GM19023 (cell line): ENCODE data around the gene HTR6.

Source experiments
- ATAC-seq: cut with Tn5 transposase; IDR thresholded peaks from one replicate; pipeline ENCODE4 v1.9.1; 2021; ENCODE audit warnings: mild to moderate bottlenecking, moderate library complexity; ENCODE audit not compliant: unreplicated experiment

Gene HTR6

DNA sequence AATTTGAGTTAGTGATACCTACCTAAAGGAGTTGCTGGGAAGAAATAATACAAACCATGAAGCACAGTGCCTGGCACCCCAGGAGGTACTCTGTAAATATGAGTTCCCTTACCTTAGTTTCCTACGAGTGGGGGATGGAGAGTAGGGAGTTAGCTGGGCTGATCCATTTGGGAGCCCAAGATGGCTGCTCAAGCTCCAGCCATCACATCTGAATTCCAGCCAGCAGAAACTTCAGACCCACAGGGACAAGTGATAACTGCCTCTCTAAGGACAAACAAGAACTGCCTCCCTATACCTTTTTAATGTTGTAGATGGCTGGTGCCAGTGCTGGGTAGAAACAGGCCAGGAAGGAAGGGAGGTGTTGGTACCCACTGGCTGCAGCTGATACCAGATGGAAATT, 22.7 kb downstream of the HTR6 start:
- no peak for ATAC-seq

DNA sequence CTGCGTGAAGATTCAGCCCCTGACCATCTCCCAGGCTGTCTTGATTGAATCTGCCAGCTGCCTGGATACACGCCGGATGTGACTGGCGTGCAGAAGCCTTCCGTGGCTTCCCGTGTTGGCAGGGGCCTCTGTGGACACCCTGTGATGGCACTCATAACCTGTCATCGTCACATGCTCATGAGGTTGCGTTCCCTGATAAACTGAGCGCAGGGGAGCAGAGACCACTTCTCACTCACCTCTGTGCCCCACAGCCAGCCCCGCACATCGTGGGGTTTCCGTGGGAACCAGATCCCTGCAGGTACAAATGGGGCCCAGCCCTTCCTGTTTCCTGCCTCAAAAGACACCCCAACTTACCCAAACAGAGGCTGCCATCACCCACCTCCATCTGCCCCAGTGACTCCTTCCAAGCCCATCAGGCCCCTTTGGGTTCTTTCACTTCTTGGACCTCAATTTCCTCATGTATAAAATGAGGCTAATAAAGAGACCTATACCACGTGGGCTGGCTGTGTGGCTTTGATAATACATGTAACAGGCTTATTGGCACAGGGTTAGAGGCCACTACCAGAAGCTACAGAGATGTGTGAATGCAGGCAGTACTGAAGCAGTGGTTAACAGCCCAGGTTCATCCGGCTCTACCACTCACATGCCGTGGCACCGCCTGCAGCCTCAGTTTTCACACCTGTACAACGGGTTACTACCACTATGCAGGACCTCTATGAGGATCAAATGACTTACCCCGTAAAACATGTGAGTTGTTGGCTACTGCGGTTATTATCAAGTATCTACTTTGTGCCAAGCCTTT, 23.6 kb downstream of the HTR6 start:
- ATAC-seq, result no peak

DNA sequence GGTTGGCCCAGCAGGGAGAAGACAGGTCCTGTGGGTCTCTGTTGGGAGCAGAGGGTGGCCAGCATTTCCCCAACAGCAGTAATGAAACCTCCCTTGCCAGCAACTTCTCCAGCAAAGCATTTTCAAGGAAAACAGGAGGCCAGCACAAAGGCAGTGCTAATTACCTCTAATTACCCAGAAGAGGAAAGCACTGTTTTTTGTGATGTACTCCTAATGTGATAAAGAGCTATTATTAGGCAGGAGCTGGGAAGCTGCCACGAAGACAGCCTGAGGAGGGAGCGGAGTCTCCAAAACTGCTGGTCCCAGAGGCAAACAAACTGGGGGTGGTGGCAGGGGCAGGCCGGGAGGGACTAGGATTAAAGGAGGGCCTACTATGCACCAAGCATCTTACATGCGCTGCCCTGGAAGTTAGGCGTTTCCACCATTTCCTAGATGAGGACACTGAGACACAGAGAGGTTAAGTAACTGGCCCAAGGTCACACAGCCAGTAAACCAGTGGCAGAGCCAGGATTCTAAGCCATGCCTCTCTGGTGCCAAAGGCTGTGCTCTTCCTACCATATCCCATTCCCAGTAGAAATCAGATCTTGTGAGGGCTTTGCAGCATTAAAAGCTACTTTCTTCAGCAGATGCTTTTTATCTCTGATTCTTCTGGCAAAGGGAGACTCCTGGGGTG, 24.5 kb downstream of the HTR6 start:
- no peak for ATAC-seq

DNA sequence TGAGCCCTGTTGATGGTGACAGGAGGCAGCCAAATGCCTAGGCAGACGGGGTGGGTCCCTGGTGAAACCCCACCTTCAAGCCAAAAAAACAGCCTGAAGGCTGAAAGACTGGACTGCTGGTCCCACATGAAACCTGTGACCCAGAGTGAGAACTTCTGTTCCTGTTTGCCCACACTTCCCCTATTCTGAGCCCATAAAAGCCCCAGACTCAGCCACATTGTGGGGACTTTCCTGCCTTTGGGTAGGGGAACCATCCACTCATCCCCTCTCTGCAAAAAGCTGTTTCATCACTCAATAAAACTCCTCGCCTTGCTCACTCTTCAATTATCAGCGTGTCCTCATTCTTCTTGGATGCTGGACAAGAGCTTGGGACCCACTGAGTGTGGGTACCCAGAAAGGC, 25.2 kb downstream of the HTR6 start:
- no peak for ATAC-seq

DNA sequence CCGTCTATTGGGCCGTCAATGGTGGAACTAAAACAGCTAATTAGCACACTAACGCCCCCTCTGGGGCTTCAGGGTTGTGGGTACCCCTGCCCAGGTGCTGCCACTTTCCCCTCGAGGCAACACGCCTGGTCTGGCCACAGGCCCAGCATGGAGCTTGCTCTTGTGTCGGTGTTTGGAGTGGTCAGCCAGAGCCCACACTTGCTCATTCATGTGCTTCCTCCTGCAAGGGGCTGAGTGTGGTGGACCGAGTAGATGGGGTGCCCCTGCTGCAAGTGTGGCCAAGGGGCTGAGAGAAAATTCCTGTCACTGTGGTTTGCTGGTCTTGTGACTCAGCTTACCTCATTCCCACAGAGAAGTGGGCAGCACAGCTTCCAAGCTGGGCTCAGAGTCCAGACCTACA, 25.7 kb downstream of the HTR6 start:
- no peak for ATAC-seq

DNA sequence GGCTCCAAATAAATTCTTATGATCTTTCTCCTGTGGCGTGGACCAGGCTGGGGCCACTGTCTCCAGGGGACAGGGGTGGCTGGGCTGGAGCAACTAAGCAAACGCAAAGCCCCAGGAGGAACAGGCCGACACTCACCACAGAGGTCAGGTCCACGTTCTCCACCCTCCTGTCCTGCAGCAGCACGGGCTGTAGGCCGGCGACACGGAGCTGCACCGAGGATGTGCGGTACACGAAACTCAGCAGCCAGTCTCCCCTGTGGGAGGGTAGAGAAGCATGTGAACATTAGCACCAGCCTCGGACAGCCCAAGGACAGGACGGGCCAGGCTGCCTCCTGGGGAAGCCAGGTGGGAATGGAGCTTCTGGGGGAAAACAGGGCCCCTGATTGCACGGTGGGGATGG, 29.6 kb downstream of the HTR6 start:
- no peak for ATAC-seq

DNA sequence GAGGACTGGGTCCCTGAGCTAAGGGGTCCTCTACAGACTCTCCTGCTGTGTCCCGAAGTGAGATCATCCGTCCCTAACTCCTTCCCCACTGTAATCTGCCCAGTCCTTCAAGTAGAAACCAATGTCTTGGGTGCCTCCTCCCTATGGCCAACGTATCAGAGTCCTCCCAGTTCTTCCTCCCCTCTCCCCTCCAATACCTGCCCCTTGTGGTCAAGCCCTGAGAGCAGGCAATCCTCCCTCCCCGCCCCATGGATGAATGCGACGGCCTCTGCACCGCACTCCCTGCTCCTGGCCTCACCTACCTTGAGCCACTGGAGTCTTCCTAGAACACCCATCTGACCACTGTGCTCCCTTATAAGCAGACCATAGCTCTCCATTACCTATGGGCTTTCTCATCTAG, 31.1 kb downstream of the HTR6 start:
- no peak for ATAC-seq

DNA sequence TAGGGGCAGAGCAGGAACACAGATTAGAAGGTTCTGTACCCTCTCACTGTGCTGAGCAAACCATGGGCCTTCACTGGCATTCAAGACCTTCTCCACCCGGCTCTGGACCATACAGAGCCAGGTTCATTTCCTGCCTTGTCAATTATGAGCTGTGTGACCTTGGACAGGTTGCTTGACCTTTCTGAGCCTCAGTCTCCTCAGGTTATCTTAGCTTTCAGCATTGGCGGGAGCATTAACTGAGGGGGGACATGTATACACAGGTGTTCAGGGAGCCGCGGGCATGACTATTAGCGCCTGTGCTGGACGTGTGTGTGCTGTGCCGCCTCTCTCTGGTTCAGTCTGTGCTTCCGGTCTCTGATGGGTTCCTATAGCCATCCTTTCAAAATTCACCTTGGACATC, 32.1 kb downstream of the HTR6 start:
- ATAC-seq, result no peak

DNA sequence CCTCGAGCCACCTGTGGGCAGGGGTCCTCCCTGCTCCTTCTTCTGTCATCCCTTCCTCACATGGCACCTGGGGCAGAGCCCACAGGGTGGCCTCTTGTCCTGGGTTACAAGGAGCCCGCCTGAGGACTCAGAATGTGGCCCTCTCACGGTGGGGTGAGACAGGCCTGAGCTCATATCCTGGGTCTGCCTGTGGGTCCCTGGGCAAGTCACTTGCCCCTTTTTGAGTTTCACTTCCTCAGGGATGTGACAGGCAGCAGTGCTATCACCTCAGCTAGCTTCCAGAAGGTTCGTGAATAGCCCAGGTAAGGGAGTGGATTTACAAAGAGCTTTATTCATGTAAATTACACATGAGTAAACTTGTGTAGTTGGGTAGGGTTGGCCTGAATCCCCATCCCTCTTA, 33.5 kb downstream of the HTR6 start:
- no peak for ATAC-seq

DNA sequence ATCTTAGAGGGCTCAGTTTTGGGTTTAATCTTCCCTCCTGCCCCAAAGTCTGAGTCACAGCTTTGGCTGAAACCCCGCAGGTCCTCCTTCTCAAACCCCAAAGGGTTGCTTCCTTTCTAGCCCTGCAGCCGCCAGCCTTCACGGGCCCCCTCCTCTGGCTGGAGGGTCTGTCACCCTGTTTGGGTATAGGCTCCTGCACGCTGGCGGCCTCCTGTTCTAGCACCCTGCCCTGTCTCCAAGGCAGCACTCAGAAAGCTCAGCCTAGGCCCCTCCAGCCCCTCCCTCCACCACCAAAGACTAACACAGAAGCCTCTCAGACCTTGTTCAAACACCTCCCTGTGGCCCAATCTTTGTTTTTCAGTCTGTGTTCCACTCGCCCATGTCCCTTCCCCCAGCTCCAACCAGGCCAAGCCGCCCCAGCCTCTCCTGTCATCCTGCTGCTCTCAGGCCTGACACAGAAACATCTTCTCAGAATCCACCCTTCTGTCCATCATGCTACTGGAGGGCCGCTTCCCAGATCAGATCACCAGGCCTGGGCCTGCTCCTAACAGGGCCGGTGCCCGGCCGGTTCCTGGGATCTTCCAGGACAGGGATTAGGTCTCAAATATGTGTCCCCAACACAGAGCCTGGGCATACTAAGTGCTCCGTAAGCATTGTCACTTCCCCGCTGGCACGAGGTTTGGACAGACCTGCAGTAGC, 35.6 kb downstream of the HTR6 start:
- no peak for ATAC-seq

DNA sequence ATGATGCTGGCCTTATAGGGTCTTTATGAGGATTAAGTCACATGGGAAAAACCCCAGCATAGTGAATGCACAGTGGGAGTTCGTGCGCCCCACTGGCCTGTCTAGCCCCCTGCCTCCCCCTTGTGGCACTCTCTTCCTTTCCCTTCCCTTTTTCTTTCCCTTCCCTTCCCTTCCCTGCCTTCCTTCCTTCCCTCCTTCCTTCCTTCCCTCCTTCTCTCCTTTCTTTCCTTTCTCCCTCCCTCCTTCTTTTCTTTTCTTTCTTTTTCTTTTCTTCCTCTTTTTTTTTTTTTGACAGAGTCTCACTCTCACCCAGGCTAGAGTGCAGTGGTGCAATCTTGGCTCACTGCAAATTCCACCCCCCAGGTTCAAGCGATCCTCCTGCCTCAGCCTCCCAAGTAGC, 38.6 kb downstream of the HTR6 start:
- no peak for ATAC-seq

DNA sequence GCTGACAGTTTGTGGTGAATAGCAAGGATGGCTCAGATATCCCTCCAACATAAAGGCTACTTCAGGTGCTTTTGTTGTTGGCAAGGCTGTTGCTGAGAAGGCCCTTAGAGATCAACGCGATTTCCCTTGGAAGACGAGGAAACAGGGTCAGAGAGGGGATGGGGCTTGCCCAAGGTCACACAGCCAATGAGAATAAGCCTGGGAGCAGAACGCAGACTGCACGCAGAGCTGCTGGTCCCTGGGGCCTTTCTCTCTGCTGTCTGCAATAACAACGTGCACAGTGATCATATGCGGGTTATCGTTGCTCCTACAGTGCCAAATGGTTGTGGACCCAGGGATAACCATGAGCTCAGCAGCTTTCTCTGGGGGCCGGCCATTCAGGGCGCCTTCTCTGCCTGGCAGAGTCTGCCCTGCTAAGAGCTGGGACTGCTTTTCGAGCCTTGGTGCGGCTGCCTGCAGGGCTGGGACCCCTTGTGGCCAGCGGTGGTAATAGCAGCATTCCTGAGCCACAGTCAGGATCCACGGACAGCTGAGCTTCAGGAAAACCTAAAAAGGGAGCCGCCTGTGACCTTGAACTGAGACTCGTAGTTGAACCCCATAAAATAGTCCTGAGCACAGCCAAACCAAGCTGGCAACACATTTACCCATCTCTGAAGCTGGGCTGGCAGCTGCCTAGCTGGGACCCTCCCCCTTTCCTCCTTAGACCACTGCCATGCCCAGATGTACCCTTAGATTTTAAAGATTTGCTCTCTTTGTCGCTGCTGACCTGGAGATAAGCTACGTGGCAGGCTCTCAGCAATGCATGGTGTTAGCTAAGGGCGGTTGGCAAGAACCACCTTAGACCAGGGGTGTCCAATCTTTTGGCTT, 39.8 kb downstream of the HTR6 start:
- no peak for ATAC-seq

DNA sequence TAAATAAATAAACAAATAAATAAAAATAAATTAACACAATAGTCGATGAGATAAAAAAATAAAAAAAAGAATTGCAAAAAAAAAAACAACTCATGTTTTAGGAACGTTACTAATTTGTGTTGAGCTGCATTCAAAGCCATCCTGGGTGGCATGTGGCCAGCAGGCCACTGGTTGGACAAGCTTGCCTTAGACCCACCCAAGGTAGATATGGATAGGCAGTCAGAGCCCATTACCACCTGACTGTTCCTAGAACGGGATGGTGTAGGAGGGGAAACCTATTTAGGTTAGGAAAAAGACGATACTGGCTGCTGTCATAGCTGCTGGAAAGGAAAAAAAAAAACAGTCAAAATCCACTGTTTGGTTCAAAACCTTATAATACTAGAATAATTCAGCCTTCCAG, 40.8 kb downstream of the HTR6 start:
- no peak for ATAC-seq

DNA sequence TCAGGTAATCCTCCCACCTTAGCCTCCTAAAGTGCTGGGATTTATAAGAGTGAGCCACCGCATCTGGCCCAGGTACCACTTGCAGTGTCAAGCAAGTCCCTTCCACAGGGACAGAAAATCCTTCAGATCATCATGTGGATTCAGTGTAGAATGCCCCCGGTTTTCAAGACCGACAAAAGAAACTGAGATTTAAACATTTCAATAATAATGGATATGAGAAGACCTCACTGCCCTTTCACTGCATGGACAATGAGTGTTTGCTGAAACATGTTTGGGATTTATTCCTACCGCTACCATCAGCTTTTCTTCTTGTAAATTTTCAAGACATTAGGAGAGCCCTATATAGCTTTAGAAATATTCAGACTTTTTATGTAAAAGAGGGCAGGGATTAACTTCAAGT, 41.5 kb downstream of the HTR6 start:
- no peak for ATAC-seq

DNA sequence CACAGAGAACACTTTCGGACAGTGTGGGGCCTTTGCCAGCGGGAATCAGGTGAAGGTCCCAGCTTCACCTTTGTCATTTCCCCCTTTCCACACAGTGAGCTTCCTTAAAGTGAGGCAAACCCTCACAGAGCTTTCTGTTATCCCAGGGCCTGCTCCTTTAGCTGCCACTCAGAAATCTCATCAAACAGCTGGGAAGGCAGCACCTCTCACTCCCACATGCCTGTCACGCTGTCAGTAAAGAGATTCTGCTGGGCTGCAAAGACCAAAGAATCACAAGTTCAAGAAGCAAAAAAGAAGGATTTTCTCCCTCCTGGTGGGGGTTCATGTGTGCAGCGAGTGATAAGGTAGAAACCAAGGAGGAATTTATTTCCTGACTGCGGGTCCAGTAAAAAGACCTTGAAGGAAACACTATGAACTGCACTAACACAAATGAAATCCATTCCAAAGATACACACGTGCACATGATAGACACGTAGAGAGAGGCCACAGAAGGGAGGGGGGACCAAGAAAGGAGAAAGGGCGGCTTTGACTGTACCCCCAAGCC, 44.0 kb downstream of the HTR6 start:
- ATAC-seq, result no peak

DNA sequence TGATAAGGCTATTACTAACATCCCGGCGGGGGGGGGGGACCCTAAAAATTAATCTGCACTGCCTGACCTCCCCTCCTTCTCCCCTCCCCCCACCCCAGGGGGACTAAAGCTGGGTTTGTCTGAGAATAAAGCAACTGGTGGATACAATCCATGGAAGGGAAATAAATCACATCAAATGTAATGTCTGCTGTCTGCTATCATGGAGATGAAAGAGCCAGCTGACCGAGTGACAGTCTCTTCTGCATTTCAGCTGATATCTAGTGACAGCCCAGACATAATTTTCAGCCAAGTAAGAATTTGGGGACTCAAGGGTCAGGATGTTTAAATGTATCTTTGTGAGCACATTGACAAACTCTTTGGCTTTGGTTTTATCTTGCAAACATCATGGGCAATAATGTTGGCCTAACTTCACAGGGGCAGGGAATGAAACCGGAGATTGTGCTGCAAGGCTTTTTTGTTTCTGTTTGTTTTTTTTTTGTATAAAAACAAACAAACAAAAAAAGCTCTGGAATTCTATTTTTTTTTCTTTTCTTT, 44.7 kb downstream of the HTR6 start:
- ATAC-seq, result no peak

DNA sequence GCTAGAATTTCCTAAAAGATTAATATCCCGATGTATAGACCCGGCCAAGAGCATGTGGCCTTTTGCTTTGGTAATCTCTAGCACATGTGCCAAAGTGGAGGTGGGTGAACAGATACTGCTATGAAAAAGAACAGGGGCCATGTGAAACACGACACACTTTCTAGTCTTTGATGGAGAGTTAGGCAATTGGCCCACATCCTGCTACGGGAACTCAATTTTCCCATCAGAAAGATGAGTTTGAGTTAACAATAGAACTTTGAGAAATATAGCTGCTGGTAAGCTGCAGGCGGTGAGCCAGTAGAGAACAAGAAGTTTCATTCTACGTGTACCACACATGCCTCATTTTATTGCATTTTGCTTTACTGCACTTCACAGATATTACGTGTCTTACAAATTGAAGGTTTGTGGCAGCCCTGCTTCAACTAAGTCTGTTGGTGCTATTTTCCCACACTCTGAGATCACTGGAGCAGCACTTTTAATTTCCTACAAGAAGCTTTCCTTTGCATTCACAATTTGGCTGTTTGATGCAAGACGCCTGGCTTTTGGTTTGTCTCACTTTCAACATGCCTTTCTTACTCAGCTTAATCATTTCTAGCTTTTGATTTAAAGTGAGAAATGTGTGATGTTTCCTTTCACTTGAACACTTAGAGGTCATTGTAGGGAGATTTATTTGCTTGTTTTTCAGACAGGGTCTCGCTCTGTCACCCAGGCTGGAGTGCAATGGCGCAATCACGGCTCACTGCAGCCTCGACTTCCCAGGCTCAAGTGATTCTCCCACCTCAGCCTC, 46.3 kb downstream of the HTR6 start:
- no peak for ATAC-seq

DNA sequence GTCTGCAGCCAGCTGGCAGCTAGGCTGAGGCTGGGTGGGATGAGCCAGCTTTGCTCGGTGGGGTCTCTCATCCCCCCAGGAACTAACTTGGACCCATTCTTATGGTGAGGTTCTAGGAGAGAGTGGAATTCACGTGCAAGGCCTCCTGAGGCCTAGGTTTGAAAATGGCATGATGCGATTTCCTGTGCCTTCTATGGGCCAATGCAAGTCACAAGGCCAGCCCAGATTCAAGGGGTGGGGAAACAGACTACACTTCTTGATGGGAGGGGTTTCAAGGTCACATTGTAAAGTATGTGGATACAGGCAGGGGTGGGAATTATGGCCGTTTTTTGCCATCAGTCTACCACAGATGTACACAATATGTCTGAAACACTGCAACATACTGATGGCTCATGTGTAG, 48.3 kb downstream of the HTR6 start:
- no peak for ATAC-seq

DNA sequence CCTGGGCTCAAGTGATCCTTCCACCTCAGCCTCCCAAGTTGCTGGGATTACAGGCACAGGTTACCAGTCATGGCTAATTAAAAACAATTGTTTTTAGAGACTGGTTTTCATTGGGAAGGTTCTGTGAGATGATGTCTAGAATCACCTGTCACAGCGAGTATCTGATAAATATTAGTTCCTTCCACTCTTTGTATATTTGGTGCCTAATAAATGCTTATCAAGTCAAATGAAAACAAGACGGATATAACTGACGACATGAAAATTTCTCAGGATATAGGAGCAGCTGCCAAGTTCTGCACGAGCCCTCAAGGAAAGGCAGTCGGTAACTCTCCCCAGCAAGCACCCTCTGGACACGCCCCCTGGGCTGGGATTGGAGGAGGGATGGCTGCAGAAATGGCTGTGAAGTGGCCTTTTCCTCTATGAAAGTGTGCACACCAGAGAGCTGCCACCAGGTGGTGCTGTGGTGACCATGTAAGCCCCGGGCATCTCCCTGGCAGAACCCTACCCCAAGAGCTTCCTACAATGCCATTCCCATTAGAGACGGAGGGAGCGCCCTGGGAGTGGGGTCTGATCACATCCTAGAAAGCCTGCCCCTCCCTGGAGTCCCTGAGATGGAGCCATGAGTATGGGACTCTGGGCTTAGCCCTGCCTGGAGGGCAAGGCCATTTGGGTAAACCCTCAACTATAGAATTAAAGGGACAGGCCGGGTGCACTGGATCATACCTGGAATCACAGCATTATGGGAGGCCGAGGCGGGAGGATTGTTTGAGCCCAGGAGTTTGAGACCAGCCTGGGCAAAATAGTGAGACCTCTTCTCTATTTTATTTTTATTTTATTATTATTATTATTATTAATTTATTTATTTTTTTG, 50.9 kb downstream of the HTR6 start:
- ATAC-seq, result no peak
